Panc1 (cell line): Measurements from ENCODE around the gene PRSS21. TPM values are rescaled to one million over a fixed set of nuclear protein-coding genes. Genes with fewer than 3 reads are reported as not detected.

Source experiments
- ATAC-seq: fragments of 200-7000 bp; cut with Tn5 transposase; 2 replicates; pipeline ENCODE4 v1.9.1; 2020; ENCODE audit warnings: mild to moderate bottlenecking, moderate library complexity
- BruUV-seq: library from RNA; stranded (reverse); fragments of 400-500 nt; replicated peaks from 2 replicates; lab custom pipeline; 2021; lab: Mats Ljungman, UMichigan
- CTCF ChIA-PET: fragments of 300-600 bp; sonication (Branson Sonifier 250); formaldehyde crosslinking; loops from one replicate; lab custom pipeline; 2022; ENCODE audit warnings: antibody characterized with exemption; lab: Charles Lee
- POLR2A ChIA-PET: fragments of 300-600 bp; sonication (Branson Sonifier 250); formaldehyde crosslinking; loops from one replicate; lab custom pipeline; 2022; ENCODE audit warnings: antibody characterized with exemption; lab: Charles Lee
- DNase-seq: peaks from one replicate; pipeline ENCODE4 v3.0.0-alpha.2; 2010; ENCODE audit warnings: low read depth, low spot score
- H3K27ac ChIP-seq: 2 replicates; pipeline ENCODE4 v1.5.1; 2011; ENCODE audit warnings: mild to moderate bottlenecking, low read length, inconsistent platforms
- H3K27me3 ChIP-seq: fragments of 200-500 bp; sonication (Bioruptor generic); 2 replicates; pipeline ENCODE4 v1.6.0; 2014; ENCODE audit warnings: low read length, inconsistent platforms; ENCODE audit not compliant: control insufficient read depth, insufficient read depth
- H3K36me3 ChIP-seq: fragments of 200-500 bp; sonication (Bioruptor generic); 2 replicates; pipeline ENCODE4 v1.5.1; 2014; ENCODE audit warnings: inconsistent platforms, mild to moderate bottlenecking, low read length, moderate library complexity; ENCODE audit not compliant: control insufficient read depth, insufficient read depth
- H3K4me1 ChIP-seq: 2 replicates; pipeline ENCODE4 v1.5.1; 2011; ENCODE audit warnings: inconsistent platforms, mild to moderate bottlenecking, low read length, moderate library complexity; ENCODE audit not compliant: control insufficient read depth, insufficient read depth
- H3K4me3 ChIP-seq, 2 experiments: 2 replicates each; pipeline ENCODE4 v1.5.1; 2011 to 2012; ENCODE audit warnings: low read depth in 2 of 2, low read length in 2 of 2, mild to moderate bottlenecking in 2 of 2, inconsistent platforms in 1 of 2, moderate library complexity in 1 of 2
- H3K9me3 ChIP-seq: fragments of 200-500 bp; sonication (Bioruptor generic); 2 replicates; pipeline ENCODE4 v1.5.1; 2014; ENCODE audit warnings: low read depth, mild to moderate bottlenecking, inconsistent platforms, low read length, moderate library complexity; ENCODE audit not compliant: control insufficient read depth, insufficient read depth
- CTCF ChIP-seq: fragments of 450-650 bp; IDR thresholded peaks from 2 replicates; pipeline ENCODE4 v1.5.1; 2017; ENCODE audit warnings: mild to moderate bottlenecking
- POLR2AphosphoS5 ChIP-seq: IDR thresholded peaks from 2 replicates; pipeline ENCODE4 v1.6.1; 2012; ENCODE audit warnings: mild to moderate bottlenecking, low read depth, low read length, moderate library complexity
- REST ChIP-seq, 2 experiments: IDR thresholded peaks; 2 replicates each; pipeline ENCODE4 v1.6.1; 2011 to 2012; ENCODE audit warnings: low read depth in 2 of 2, control low read depth in 1 of 2, low read length in 1 of 2, mild to moderate bottlenecking in 1 of 2, moderate library complexity in 1 of 2; ENCODE audit not compliant: insufficient read depth in 1 of 2
- SIN3A ChIP-seq: IDR thresholded peaks from 2 replicates; pipeline ENCODE4 v1.6.1; 2012; ENCODE audit warnings: low read depth, mild to moderate bottlenecking, low read length, moderate library complexity, borderline replicate concordance; ENCODE audit not compliant: insufficient read depth
- TCF7L2 ChIP-seq: IDR thresholded peaks from 2 replicates; pipeline ENCODE4 v1.6.1; 2011; ENCODE audit warnings: mild to moderate bottlenecking, low read depth, low read length, inconsistent platforms
- in situ Hi-C: cut with HindIII; loops from 2 replicates; pipeline ENCODE4 v1.10.0; 2016; ENCODE audit warnings: low sequenced_read_pairs, low pct_unique_long_range_greater_than_20kb
- intact Hi-C: fragments of 100-400 bp; cut with micrococcal nuclease; formaldehyde crosslinking; loops from one replicate; pipeline ENCODE4 v1.10.0; 2022; ENCODE audit not compliant: unreplicated experiment
- total RNA-seq: library from RNA; stranded (reverse); gene quantifications from one replicate; pipeline ENCODE4 v1.2.1, GENCODE V29; 2021; ENCODE audit not compliant: unreplicated experiment

PRSS21 gene
- total RNA-seq, 1 experiment from 2014 or later = not detected

GRCh38 chr16:2811703-2812471 lies 5.2 kb upstream of the PRSS21 start:
- H3K9me3 ChIP-seq = no peaks in the 10 kb centered on the region
- TF ChIP-seq TCF7L2 (no peak), POLR2AphosphoS5 (no peak), CTCF (no peak), REST (IDR thresholded peaks at IDR 0.05; ENCODE audit: insufficient read depth in 1 of 2, low read depth in 2 of 2, low read length in 1 of 2) (no peak), SIN3A (no peak)
- DNase-seq (no peak), ATAC-seq (peak; percentile 77)
- in situ Hi-C loops = no loop called here
- H3K27me3 ChIP-seq = no peaks in the 10 kb centered on the region
- intact Hi-C loops = no loop called here
- no peaks in the 10 kb centered on the region for H3K36me3 ChIP-seq
- ChIA-PET POLR2A (interaction anchor here (0.8 kb wide), 1 partner anchor 15 kb away, joined by 11 read pairs; no protein-coding TSS in a partner anchor), CTCF (no interaction called here)
- BruUV-seq = no TSS peak
- no peak overlapping the region for H3K4me3 ChIP-seq
- H3K4me1 ChIP-seq = peaks cover 13% of the 10 kb centered on the region
- peak overlapping the region; percentile 62 for H3K27ac ChIP-seq

- Histone ChIP-seq H3K9me3 (no peaks in the 10 kb centered on the region), H3K4me1 (peaks cover 13% of the 10 kb centered on the region), H3K27me3 (no peaks in the 10 kb centered on the region), H3K4me3 (no peak overlapping the region), H3K36me3 (no peaks in the 10 kb centered on the region), H3K27ac (no peak overlapping the region)
- in situ Hi-C loops = no loop called here
- ChIA-PET CTCF (interaction anchor here (0.6 kb wide), 1 partner anchor 630 kb away, joined by 3 read pairs; no protein-coding TSS in a partner anchor), POLR2A (no interaction called here)
- intact Hi-C loops = no loop called here
- ATAC-seq (no peak), DNase-seq (no peak)
- no TSS peak for BruUV-seq
- TF ChIP-seq SIN3A (no peak), CTCF (no peak), TCF7L2 (no peak), REST (IDR thresholded peaks at IDR 0.05; ENCODE audit: insufficient read depth in 1 of 2, low read depth in 2 of 2, low read length in 1 of 2) (no peak), POLR2AphosphoS5 (no peak)
Observed at GRCh38 chr16:2813771-2814221, 3.2 kb upstream of the PRSS21 start.
